H1 (cell line): ENCODE data around the gene EIF2S2. TPM values are rescaled to one million over a fixed set of nuclear protein-coding genes. Genes with fewer than 3 reads are reported as not detected.

Experiments used
- CTCF ChIA-PET: fragments of 300-600 bp; sonication (Branson Sonifier 250); formaldehyde crosslinking; loops from one replicate; lab custom pipeline; 2021; ENCODE audit not compliant: partially characterized antibody; lab: Charles Lee
- POLR2A ChIA-PET: fragments of 300-600 bp; sonication (Branson Sonifier 250); formaldehyde crosslinking; loops from one replicate; lab custom pipeline; 2021; ENCODE audit warnings: inconsistent platforms; ENCODE audit not compliant: partially characterized antibody; lab: Charles Lee
- DNase-seq, 2 experiments: peaks; one replicate each; pipeline versions ENCODE4 v3.0.0 to v3.0.0-alpha.2; 2010 to 2022; ENCODE audit warnings: low spot score in 2 of 2, low read depth in 1 of 2, mixed read lengths in 1 of 2
- FAIRE-seq: peaks from 2 replicates; lab custom pipeline; 2011; peaks lifted over from hg19 to GRCh38; lab: Jason Lieb, UNC
- H2AFZ ChIP-seq: 2 replicates; pipeline ENCODE4 v1.8.1; 2012; ENCODE audit warnings: low read length, inconsistent platforms
- H2AK5ac ChIP-seq: 2 replicates; pipeline ENCODE4 v1.6.1; 2013; ENCODE audit warnings: low read depth, low read length
- H2BK120ac ChIP-seq: replicated peaks from 2 replicates; pipeline ENCODE3; 2013; ENCODE audit warnings: low read depth, low read length, inconsistent platforms
- H2BK12ac ChIP-seq: 2 replicates; pipeline ENCODE4 v1.6.1; 2013; ENCODE audit warnings: low read depth, low read length
- H2BK15ac ChIP-seq: 2 replicates; pipeline ENCODE4 v1.6.1; 2013; ENCODE audit warnings: low read length
- H2BK20ac ChIP-seq: 2 replicates; pipeline ENCODE4 v1.6.1; 2013; ENCODE audit warnings: low read length
- H2BK5ac ChIP-seq: 2 replicates; pipeline ENCODE4 v1.6.1; 2013; ENCODE audit warnings: low read depth, low read length
- H3K14ac ChIP-seq: 2 replicates; pipeline ENCODE4 v1.6.1; 2013; ENCODE audit warnings: inconsistent platforms; ENCODE audit not compliant: insufficient read length
- H3K18ac ChIP-seq: 2 replicates; pipeline ENCODE4 v1.6.1; 2013; ENCODE audit warnings: low read length; ENCODE audit errors: extremely low read depth
- H3K23ac ChIP-seq: 2 replicates; pipeline ENCODE4 v1.6.1; 2013; ENCODE audit warnings: inconsistent platforms; ENCODE audit not compliant: insufficient read length
- H3K23me2 ChIP-seq: 2 replicates; pipeline ENCODE4 v1.6.1; 2013; ENCODE audit warnings: low read depth, low read length
- H3K27ac ChIP-seq: 2 replicates; pipeline ENCODE4 v1.6.1; 2011; ENCODE audit warnings: low read depth, low read length, inconsistent platforms
- H3K27me3 ChIP-seq, 4 experiments: replicated peaks in 1 of 4; 1 replicate in 1 of 4; 2 replicates in 3 of 4; pipeline versions ENCODE4 v1.6.1 to v1.8.1; 2011 to 2013; ENCODE audit warnings: low read length in 3 of 4, mild to moderate bottlenecking in 3 of 4, inconsistent platforms in 2 of 4, mixed read lengths in 2 of 4, moderate library complexity in 1 of 4; ENCODE audit not compliant: control insufficient read depth in 3 of 4, insufficient read depth in 3 of 4; ENCODE audit errors: extremely low read depth in 1 of 4
- H3K36me3 ChIP-seq, 4 experiments: 2 replicates each; pipeline versions ENCODE4 v1.6.1 to v1.8.1; 2011 to 2013; ENCODE audit warnings: mild to moderate bottlenecking in 4 of 4, low read length in 3 of 4, moderate library complexity in 2 of 4, control low read depth in 1 of 4, inconsistent platforms in 1 of 4; ENCODE audit not compliant: insufficient read depth in 4 of 4, control insufficient read depth in 2 of 4
- H3K4ac ChIP-seq: replicated peaks from 2 replicates; pipeline ENCODE3; 2013; ENCODE audit warnings: low read length, low read depth, mixed read lengths, inconsistent platforms; ENCODE audit not compliant: insufficient read length
- H3K4me1 ChIP-seq, 4 experiments: replicated peaks in 1 of 4; 1 replicate in 1 of 4; 2 replicates in 3 of 4; pipeline versions ENCODE4 v1.6.1 to v1.8.1; 2011 to 2013; ENCODE audit warnings: low read length in 3 of 4, inconsistent platforms in 2 of 4, mixed read lengths in 1 of 4; ENCODE audit not compliant: insufficient read depth in 4 of 4, control insufficient read depth in 3 of 4
- H3K4me2 ChIP-seq, 2 experiments: 2 replicates each; pipeline versions ENCODE4 v1.6.1 to v1.8.1; 2011 to 2013; ENCODE audit warnings: low read depth in 2 of 2, low read length in 2 of 2, control low read depth in 1 of 2, inconsistent platforms in 1 of 2, mild to moderate bottlenecking in 1 of 2; ENCODE audit not compliant: insufficient read depth in 1 of 2
- H3K4me3 ChIP-seq, 4 experiments: fragments of 200-600, 300-600 bp in 1 of 4; sonication (generic), shearing (Covaris generic), sonication (Bioruptor Twin) in 1 of 4; 2 replicates each; pipeline versions ENCODE4 v1.5.1 to v1.8.1; 2011 to 2016; ENCODE audit warnings: low read length in 4 of 4, low read depth in 3 of 4, control low read depth in 2 of 4, inconsistent platforms in 2 of 4, mild to moderate bottlenecking in 2 of 4, mixed read lengths in 1 of 4, moderate library complexity in 1 of 4; ENCODE audit not compliant: insufficient read depth in 2 of 4; ENCODE audit errors: extremely low read depth in 1 of 4
- H3K56ac ChIP-seq: replicated peaks from 2 replicates; pipeline ENCODE3; 2013; ENCODE audit warnings: low read depth, mild to moderate bottlenecking, mixed read lengths, low read length, inconsistent platforms; ENCODE audit not compliant: insufficient read length
- H3K79me1 ChIP-seq: 2 replicates; pipeline ENCODE4 v1.6.1; 2013; ENCODE audit warnings: low read depth, low read length, control low read depth
- H3K79me2 ChIP-seq, 2 experiments: 2 replicates each; pipeline versions ENCODE4 v1.6.1 to v1.8.1; 2012 to 2013; ENCODE audit warnings: low read length in 2 of 2, mild to moderate bottlenecking in 2 of 2, inconsistent platforms in 1 of 2; ENCODE audit not compliant: insufficient read depth in 2 of 2, control insufficient read depth in 1 of 2
- H3K9ac ChIP-seq, 4 experiments: replicated peaks in 1 of 4; 1 replicate in 1 of 4; 2 replicates in 3 of 4; pipeline versions ENCODE4 v1.6.1 to v1.8.1; 2011 to 2013; ENCODE audit warnings: low read depth in 3 of 4, low read length in 3 of 4, control low read depth in 2 of 4, mild to moderate bottlenecking in 2 of 4, moderate library complexity in 2 of 4, inconsistent platforms in 1 of 4; ENCODE audit errors: extremely low read depth in 1 of 4
- H3K9me3 ChIP-seq, 2 experiments: 2 replicates each; pipeline versions ENCODE4 v1.6.1 to v1.8.1; 2012 to 2013; ENCODE audit warnings: mild to moderate bottlenecking in 2 of 2, moderate library complexity in 2 of 2, control low read depth in 1 of 2, inconsistent platforms in 1 of 2, low read depth in 1 of 2, low read length in 1 of 2, mixed read lengths in 1 of 2; ENCODE audit not compliant: insufficient read depth in 2 of 2
- H4K20me1 ChIP-seq, 2 experiments: replicated peaks in 1 of 2; 2 replicates each; pipeline versions ENCODE3 to v1.8.1; 2011 to 2013; ENCODE audit warnings: inconsistent platforms in 2 of 2, low read length in 2 of 2, mild to moderate bottlenecking in 1 of 2; ENCODE audit not compliant: insufficient read depth in 2 of 2, control insufficient read depth in 1 of 2
- H4K5ac ChIP-seq: 2 replicates; pipeline ENCODE4 v1.6.1; 2013; ENCODE audit warnings: low read length, low read depth, mixed read lengths, inconsistent platforms; ENCODE audit not compliant: insufficient read length
- H4K8ac ChIP-seq: 2 replicates; pipeline ENCODE4 v1.8.0; 2013; ENCODE audit warnings: mild to moderate bottlenecking, moderate library complexity, low read length, inconsistent platforms; ENCODE audit not compliant: insufficient read depth; ENCODE audit errors: extremely low read depth
- H4K91ac ChIP-seq: replicated peaks from 2 replicates; pipeline ENCODE3; 2013; ENCODE audit warnings: low read length, mixed read lengths, inconsistent platforms; ENCODE audit not compliant: insufficient read length
- BACH1 ChIP-seq: IDR thresholded peaks from 2 replicates; pipeline ENCODE4 v1.6.1; 2012; ENCODE audit warnings: low read length, improper control_type of control experiment
- CHD1 ChIP-seq: IDR thresholded peaks from 2 replicates; pipeline ENCODE4 v1.6.1; 2012; ENCODE audit warnings: low read depth, low read length, improper control_type of control experiment
- CREB1 ChIP-seq: IDR thresholded peaks from 2 replicates; pipeline ENCODE4 v1.6.1; 2012; ENCODE audit warnings: inconsistent platforms
- CTBP2 ChIP-seq: IDR thresholded peaks from 2 replicates; pipeline ENCODE4 v1.7.0; 2011; ENCODE audit warnings: borderline replicate concordance, mild to moderate bottlenecking, moderate library complexity, mixed read lengths, low read length; ENCODE audit not compliant: insufficient read depth, insufficient read length
- GABPA ChIP-seq: IDR thresholded peaks from 2 replicates; pipeline ENCODE4 v1.6.1; 2011; ENCODE audit warnings: mild to moderate bottlenecking, low read length, moderate library complexity, borderline replicate concordance; ENCODE audit not compliant: insufficient read depth
- HDAC6 ChIP-seq: IDR thresholded peaks from one replicate; pipeline ENCODE4 v1.7.1; 2012; ENCODE audit warnings: low read depth, mild to moderate bottlenecking, inconsistent platforms, low read length, moderate library complexity
- POLR2A ChIP-seq, 2 experiments: IDR thresholded peaks; 1 replicate in 1 of 2; 2 replicates in 1 of 2; pipeline ENCODE4 v1.6.1; 2011; ENCODE audit warnings: low read depth in 2 of 2, low read length in 2 of 2, mild to moderate bottlenecking in 2 of 2; ENCODE audit errors: control extremely low read depth in 1 of 2
- SIN3A ChIP-seq, 2 experiments: IDR thresholded peaks in 1 of 2; conservative IDR thresholded peaks in 1 of 2; 2 replicates each; pipeline ENCODE4 v1.6.1; 2011 to 2012; ENCODE audit warnings: low read length in 2 of 2, improper control_type of control experiment in 1 of 2, low read depth in 1 of 2, mild to moderate bottlenecking in 1 of 2
- SUZ12 ChIP-seq: fragments of 200-600 bp; sonication (generic); IDR thresholded peaks from 2 replicates; pipeline ENCODE4 v1.6.1; 2012; ENCODE audit warnings: mild to moderate bottlenecking, inconsistent platforms, low read length, moderate library complexity, mixed read lengths
- polyA plus RNA-seq, 7 experiments: library from polyadenylated mRNA; depleted of rRNA in 3 of 7; stranded (reverse) in 5 of 7; unstranded in 2 of 7; fragments of >200 nt in 5 of 7; fragments of 200-250 nt in 2 of 7; gene quantifications; 1 replicate in 5 of 7; 2 replicates in 1 of 7; 4 replicates in 1 of 7; pipeline versions ENCODE4 v1.2.1 to v1.2.3, GENCODE V29; 2011 to 2013; ENCODE audit warnings: missing spikeins in 2 of 7, mixed read lengths in 2 of 7
- total RNA-seq: library from RNA; stranded (reverse); fragmentation: NEBNext Ultra II Directional; extraction: Animal tissue kit (Norgen Biotek cat#: 25700); gene quantifications from 2 replicates; pipeline ENCODE4 v1.2.1, GENCODE V29; 2021

EIF2S2 gene
- total and polyA plus RNA-seq, 2 of the 8 experiments (the other 6 are each of a cell fraction or from before 2014, with no cell fraction given): 59.5 to 142 TPM

DNA sequence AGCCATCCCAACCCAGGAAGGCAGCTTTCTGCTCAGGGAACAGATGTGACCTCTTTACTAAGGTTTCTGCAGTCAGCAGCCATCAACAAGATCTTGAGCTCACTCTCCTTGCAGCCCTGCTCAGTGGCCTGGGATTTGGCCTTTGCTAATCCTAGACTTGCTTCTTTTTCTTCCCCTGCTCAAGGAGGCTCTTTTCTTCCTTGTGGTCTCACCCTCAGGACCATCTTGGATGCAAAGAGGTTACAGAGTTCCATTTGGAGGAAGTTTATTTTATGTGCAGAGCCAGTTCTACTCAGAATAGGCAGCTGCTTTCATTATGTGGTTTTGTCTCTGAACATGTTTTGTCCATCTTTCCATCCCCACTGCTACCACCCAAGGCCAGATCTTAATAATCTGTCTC lies 69.0 kb downstream of the EIF2S2 start:
- FAIRE-seq: no peak
- H3K9me3 ChIP-seq: no peaks in the 10 kb centered on the region
- no peak overlapping the region for H4K8ac ChIP-seq
- no peak overlapping the region for H4K91ac ChIP-seq
- no peak overlapping the region for H3K18ac ChIP-seq
- no peak overlapping the region for H2BK120ac ChIP-seq
- no peak overlapping the region for H2AK5ac ChIP-seq
- H3K27ac ChIP-seq: no peak overlapping the region
- H3K79me2 ChIP-seq: peaks cover 0 to 66% of the 10 kb centered on the region in 2 experiments; a peak in 3 of 4 replicates
- no peaks in the 10 kb centered on the region for H3K27me3 ChIP-seq
- H2BK12ac ChIP-seq: no peak overlapping the region
- no peak for DNase-seq
- H4K5ac ChIP-seq: no peak overlapping the region
- H2BK20ac ChIP-seq: no peak overlapping the region
- peaks cover 13 to 14% of the 10 kb centered on the region in 2 experiments for H4K20me1 ChIP-seq
- H3K14ac ChIP-seq: no peak overlapping the region
- H3K36me3 ChIP-seq: no peaks in the 10 kb centered on the region
- H2BK5ac ChIP-seq: no peak overlapping the region
- no peaks in the 10 kb centered on the region for H3K23me2 ChIP-seq
- H3K4me2 ChIP-seq: no peak overlapping the region
- H2AFZ ChIP-seq: no peak overlapping the region
- H3K9ac ChIP-seq: no peak overlapping the region
- no peak overlapping the region for H2BK15ac ChIP-seq
- ChIA-PET POLR2A (interaction anchor here (1.3 kb wide), 1 partner anchor 50 kb away, joined by 4 read pairs; the partner anchor contains the start of gene RALY), CTCF (interaction anchor here (0.6 to 2.9 kb wide), 4 partner anchors 17 to 1767 kb away, joined by 3 to 15 read pairs (median 4); no protein-coding TSS in a partner anchor)
- no peak overlapping the region for H3K23ac ChIP-seq
- no peak overlapping the region for H3K4ac ChIP-seq
- H3K79me1 ChIP-seq: peaks cover 11% of the 10 kb centered on the region
- no peak overlapping the region for H3K56ac ChIP-seq
- H3K4me1 ChIP-seq: peaks cover 6 to 24% (median 9%) of the 10 kb centered on the region in 4 experiments
- no peak overlapping the region for H3K4me3 ChIP-seq
- TF ChIP-seq CTBP2: no peak
- TF ChIP-seq CREB1: no peak
- no peak for TF ChIP-seq POLR2A (IDR thresholded peaks at IDR 0.05; ENCODE audit: control extremely low read depth in 1 of 2, low read depth in 2 of 2, low read length in 2 of 2)
- TF ChIP-seq BACH1: no peak
- no peak for TF ChIP-seq HDAC6
- TF ChIP-seq SIN3A (conservative IDR thresholded peaks at IDR 0.05 in 1 of 2, IDR thresholded peaks at IDR 0.05 in 1 of 2; ENCODE audit: low read depth in 1 of 2, low read length in 2 of 2): no peak
- no peak for TF ChIP-seq CHD1
- TF ChIP-seq GABPA: no peak
- TF ChIP-seq SUZ12: no peak
